NCI-H2227 treated with DMSO at 0.1 percent for 48 hours (cell line): ENCODE measurements around the gene IRF2.

Experiments used
- DNase-seq: peaks from one replicate; lab custom pipeline; 2025; lab: John Stamatoyannopoulos, UW

The IRF2 gene

GRCh38 chr4:184368290-184368689, 106.1 kb downstream of the IRF2 start:
- DNase-seq, result no peak

- no peak for DNase-seq
These were observed 110.0 kb downstream of the IRF2 start for GRCh38 chr4:184364100-184364921.

GRCh38 chr4:184363258-184363657, 111.1 kb downstream of the IRF2 start:
- no peak for DNase-seq

- no peak for DNase-seq
These were observed 112.0 kb downstream of the IRF2 start for GRCh38 chr4:184362396-184362795.

- DNase-seq, result no peak
These were observed 112.9 kb downstream of the IRF2 start for GRCh38 chr4:184361443-184361842.

- DNase-seq, result no peak
These were observed 114.5 kb downstream of the IRF2 start for GRCh38 chr4:184359888-184360287.

- no peak for DNase-seq
These were observed 115.7 kb downstream of the IRF2 start for GRCh38 chr4:184358521-184359232.

GRCh38 chr4:184357772-184358171, 116.6 kb downstream of the IRF2 start:
- no peak for DNase-seq

GRCh38 chr4:184357165-184357564, 117.2 kb downstream of the IRF2 start:
- no peak for DNase-seq

- DNase-seq, result no peak
These were observed 118.0 kb downstream of the IRF2 start for GRCh38 chr4:184356366-184356765.

- no peak for DNase-seq
These were observed 118.5 kb downstream of the IRF2 start for GRCh38 chr4:184355857-184356256.

- no peak for DNase-seq
These were observed 119.2 kb downstream of the IRF2 start for GRCh38 chr4:184355111-184355604.

GRCh38 chr4:184352891-184353290, 121.5 kb downstream of the IRF2 start:
- DNase-seq, result no peak

- DNase-seq, result no peak
These were observed 122.5 kb downstream of the IRF2 start for GRCh38 chr4:184351560-184352451.

GRCh38 chr4:184350964-184351363, 123.4 kb downstream of the IRF2 start:
- no peak for DNase-seq

GRCh38 chr4:184350213-184350817, 124.0 kb downstream of the IRF2 start:
- no peak for DNase-seq

- no peak for DNase-seq
These were observed 124.9 kb downstream of the IRF2 start for GRCh38 chr4:184349283-184350039.

- no peak for DNase-seq
These were observed 125.8 kb downstream of the IRF2 start for GRCh38 chr4:184348311-184349233.

- no peak for DNase-seq
These were observed 126.8 kb downstream of the IRF2 start for GRCh38 chr4:184347251-184348239.
